GM12878 (cell line): Measurements from ENCODE around the gene SLC25A52. TPM values are rescaled to one million over a fixed set of nuclear protein-coding genes. Genes with fewer than 3 reads are reported as not detected.

Source experiments
- ATAC-seq: fragments of 200-7000 bp; cut with Tn5 transposase; 3 replicates; pipeline ENCODE4 v1.9.1; 2020; ENCODE audit warnings: mild to moderate bottlenecking, moderate library complexity
- BruUV-seq: library from RNA; stranded (reverse); fragments of 400-500 nt; replicated peaks from 2 replicates; lab custom pipeline; 2021; lab: Mats Ljungman, UMichigan
- CTCF ChIA-PET: fragments of 300-600 bp; sonication (Branson Sonifier 250); formaldehyde crosslinking; extraction: SDS; loops from one replicate; lab custom pipeline; 2021; ENCODE audit warnings: inconsistent platforms; lab: Yijun Ruan, JAX
- POLR2A ChIA-PET: fragments of 350-600 bp; formaldehyde crosslinking; extraction: SDS; loops from one replicate; lab custom pipeline; 2021; ENCODE audit warnings: inconsistent platforms; lab: Charles Lee
- RAD21 ChIA-PET: fragments of 300-600 bp; sonication (Branson Sonifier 250); formaldehyde crosslinking; loops from one replicate; lab custom pipeline; 2023; ENCODE audit warnings: antibody characterized with exemption; ENCODE audit not compliant: unreplicated experiment; lab: Charles Lee
- SMC1A ChIA-PET: fragments of 300-600 bp; sonication (Branson Sonifier 250); formaldehyde crosslinking; loops from one replicate; lab custom pipeline; 2023; ENCODE audit not compliant: unreplicated experiment, uncharacterized antibody; lab: Charles Lee
- DNase-seq: peaks from one replicate; pipeline ENCODE4 v3.0.0-alpha.2; 2011; ENCODE audit warnings: low read depth, low spot score
- FAIRE-seq: peaks from 3 replicates; lab custom pipeline; 2011; peaks lifted over from hg19 to GRCh38; lab: Jason Lieb, UNC
- H2AFZ ChIP-seq: 2 replicates; pipeline ENCODE4 v1.6.0; 2011; ENCODE audit warnings: low read depth, low read length, control low read depth; ENCODE audit not compliant: control insufficient read depth
- H3K27ac ChIP-seq: 2 replicates; pipeline ENCODE4 v1.5.1; 2011; ENCODE audit warnings: control low read depth; ENCODE audit not compliant: control insufficient read depth, insufficient read depth
- H3K27me3 ChIP-seq, 2 experiments: replicated peaks in 1 of 2; 2 replicates each; pipeline versions ENCODE4 v1.6.0 to v1.6.1; 2011; ENCODE audit warnings: low read length in 1 of 2; ENCODE audit not compliant: control insufficient read depth in 2 of 2, insufficient read depth in 2 of 2
- H3K36me3 ChIP-seq, 2 experiments: 2 replicates each; pipeline ENCODE4 v1.5.1; 2011; ENCODE audit warnings: low read length in 1 of 2; ENCODE audit not compliant: control insufficient read depth in 2 of 2, insufficient read depth in 2 of 2
- H3K4me1 ChIP-seq: 2 replicates; pipeline ENCODE4 v1.6.1; 2011; ENCODE audit warnings: mild to moderate bottlenecking, low read length, moderate library complexity, mixed read lengths; ENCODE audit not compliant: control insufficient read depth, insufficient read depth
- H3K4me2 ChIP-seq: 2 replicates; pipeline ENCODE4 v1.6.0; 2011; ENCODE audit warnings: control low read depth; ENCODE audit not compliant: control insufficient read depth, insufficient read depth
- H3K4me3 ChIP-seq: fragments of 200-600 bp; sonication (generic); 2 replicates; pipeline ENCODE4 v1.5.1; 2016
- H3K79me2 ChIP-seq: 2 replicates; pipeline ENCODE4 v1.6.0; 2011; ENCODE audit warnings: low read length; ENCODE audit not compliant: control insufficient read depth, insufficient read depth
- H3K9ac ChIP-seq: 2 replicates; pipeline ENCODE4 v1.8.0; 2011; ENCODE audit warnings: low read length, control low read depth, mixed read lengths; ENCODE audit not compliant: control insufficient read depth, insufficient read depth
- H3K9me3 ChIP-seq: replicated peaks from 3 replicates; pipeline ENCODE4 v1.5.1; 2011; ENCODE audit warnings: mild to moderate bottlenecking, low read length; ENCODE audit not compliant: control insufficient read depth, insufficient read depth
- H4K20me1 ChIP-seq: 2 replicates; pipeline ENCODE4 v1.6.0; 2011; ENCODE audit not compliant: control insufficient read depth, insufficient read depth
- ATF7 ChIP-seq: fragments of 450-650 bp; IDR thresholded peaks from 2 replicates; pipeline ENCODE4 v1.6.1; 2016; ENCODE audit warnings: low read depth, mild to moderate bottlenecking
- CTCF ChIP-seq, 3 experiments: IDR thresholded peaks in 2 of 3; conservative IDR thresholded peaks in 1 of 3; 2 replicates each; pipeline ENCODE4 v1.5.1; 2011; ENCODE audit warnings: low read depth in 3 of 3, low read length in 3 of 3, mild to moderate bottlenecking in 3 of 3, control low read depth in 2 of 3, moderate library complexity in 2 of 3, inconsistent platforms in 1 of 3, mixed read lengths in 1 of 3; ENCODE audit not compliant: control insufficient read depth in 2 of 3, insufficient read depth in 1 of 3; ENCODE audit errors: extremely low read depth in 1 of 3
- ESRRA ChIP-seq: IDR thresholded peaks from 2 replicates; pipeline ENCODE4 v1.6.1; 2012; ENCODE audit warnings: mild to moderate bottlenecking, low read length, improper control_type of control experiment
- GABPA ChIP-seq: IDR thresholded peaks from 2 replicates; pipeline ENCODE4 v1.6.1; 2014; ENCODE audit warnings: antibody characterized with exemption, low read depth, mild to moderate bottlenecking, inconsistent platforms
- IRF4 ChIP-seq: IDR thresholded peaks from 2 replicates; pipeline ENCODE4 v1.6.1; 2011; ENCODE audit warnings: low read depth, low read length
- JUNB ChIP-seq: IDR thresholded peaks from 2 replicates; pipeline ENCODE4 v1.6.1; 2016; ENCODE audit warnings: antibody characterized with exemption, mild to moderate bottlenecking
- NKRF ChIP-seq: fragments of 450-650 bp; conservative IDR thresholded peaks from 2 replicates; pipeline ENCODE4 v1.6.1; 2017; ENCODE audit warnings: mild to moderate bottlenecking, moderate library complexity
- RELA ChIP-seq: fragments of 450-650 bp; IDR thresholded peaks from 2 replicates; pipeline ENCODE4 v1.8.0; 2014; ENCODE audit warnings: borderline replicate concordance; ENCODE audit not compliant: partially characterized antibody
- REST ChIP-seq: IDR thresholded peaks from 2 replicates; pipeline ENCODE4 v1.6.1; 2012; ENCODE audit warnings: mild to moderate bottlenecking, low read depth, low read length
- SKIL ChIP-seq: fragments of 450-650 bp; IDR thresholded peaks from 2 replicates; pipeline ENCODE4 v1.6.1; 2017; ENCODE audit warnings: mild to moderate bottlenecking, low read depth, inconsistent platforms; ENCODE audit not compliant: poor library complexity, severe bottlenecking
- USF1 ChIP-seq: IDR thresholded peaks from 2 replicates; pipeline ENCODE4 v1.6.1; 2011; ENCODE audit warnings: borderline replicate concordance, low read depth, mild to moderate bottlenecking, moderate library complexity, mixed read lengths, low read length; ENCODE audit not compliant: insufficient read depth; ENCODE audit errors: extremely low read length
- WGBS: methylation state at CpG from one replicate; pipeline ENCODE4 v1.1.6; 2016; ENCODE audit warnings: low lambda C conversion rate; ENCODE audit not compliant: insufficient replicate concordance, insufficient coverage; ENCODE audit errors: missing lambda C conversion rate; 5-methylcytosine and 5-hydroxymethylcytosine counted together
- in situ Hi-C: fragments of 300-500 bp; cut with MboI; formaldehyde crosslinking; loops from 9 replicates; pipeline ENCODE4 v1.14.3; 2018; ENCODE audit warnings: mixed read lengths
- intact Hi-C: fragments of 100-400 bp; cut with micrococcal nuclease; formaldehyde crosslinking; loops from one replicate; pipeline ENCODE4 v1.14.2; 2022; ENCODE audit not compliant: unreplicated experiment
- polyA plus RNA-seq, 11 experiments: library from polyadenylated mRNA; depleted of rRNA in 4 of 11; unstranded in 6 of 11; stranded (reverse) in 5 of 11; fragments of >200 nt; fragmentation: Nextera tagmentation in 4 of 11; fragmentation: Illumina TruSeq in 1 of 11; extraction: Ambion mirVana in 4 of 11; extraction: Trizol in 1 of 11; gene quantifications; 1 replicate in 1 of 11; 2 replicates in 10 of 11; pipeline versions ENCODE4 v1.2.1 to v1.2.3, GENCODE V29; 2011 to 2016; ENCODE audit warnings: inconsistent platforms in 2 of 11, missing spikeins in 2 of 11, low read depth in 1 of 11
- total RNA-seq, 4 experiments: library from RNA; depleted of rRNA in 3 of 4; stranded (reverse); fragments of >200 nt in 3 of 4; fragmentation: Illumina TruSeq in 1 of 4; extraction: Trizol in 1 of 4; gene quantifications; 2 replicates each; pipeline versions ENCODE4 v1.2.1 to v1.2.3, GENCODE V29; 2013 to 2021

The SLC25A52 gene
- total and polyA plus RNA-seq, 10 of the 15 experiments (the other 5 are each of a cell fraction or from before 2014, with no cell fraction given): not detected

- TF ChIP-seq REST (no peak), RELA (no peak), USF1 (no peak), GABPA (no peak)
These were observed 12.0 kb upstream of the SLC25A52 start (continued) for GRCh38 chr18:31772699-31773098.

GRCh38 chr18:31750273-31750672 is 10.4 kb downstream of the SLC25A52 start:
- no peak for FAIRE-seq
- intact Hi-C loops (loop anchor here (10.0 kb wide), 1 partner anchor 905 kb away; no protein-coding TSS in a partner anchor), in situ Hi-C loops (no loop called here)
- H3K79me2 ChIP-seq: no peaks in the 10 kb centered on the region
- ChIA-PET CTCF (interaction anchor here (1.1 to 4.0 kb wide), 2 partner anchors 9 to 70 kb away, joined by 4 to 12 read pairs; no protein-coding TSS in a partner anchor), POLR2A (no interaction called here), SMC1A (interaction anchor here (1.3 kb wide), 1 partner anchor 70 kb away, joined by 3 read pairs; no protein-coding TSS in a partner anchor), RAD21 (no interaction called here)
- no peak overlapping the region for H3K4me3 ChIP-seq
- no peaks in the 10 kb centered on the region for H3K9me3 ChIP-seq
- H2AFZ ChIP-seq: no peak overlapping the region
- no peak overlapping the region for H3K9ac ChIP-seq
- no peaks in the 10 kb centered on the region for H3K4me1 ChIP-seq
- H3K4me2 ChIP-seq: no peak overlapping the region
- H3K27me3 ChIP-seq: no peaks in the 10 kb centered on the region
- no peaks in the 10 kb centered on the region for H4K20me1 ChIP-seq
- WGBS: 74% methylated on average over 3 of the region's 3 CpGs
- no peaks in the 10 kb centered on the region for H3K36me3 ChIP-seq
- no peak overlapping the region for H3K27ac ChIP-seq
- ATAC-seq: no peak
- BruUV-seq: no TSS peak
- no peak for DNase-seq
- no peak for TF ChIP-seq CTCF (IDR thresholded peaks at IDR 0.05 in 2 of 3, conservative IDR thresholded peaks at IDR 0.05 in 1 of 3; ENCODE audit: control insufficient read depth in 2 of 3, extremely low read depth in 1 of 3, insufficient read depth in 1 of 3, low read depth in 3 of 3, low read length in 3 of 3)
- TF ChIP-seq SKIL: no peak
- no peak for TF ChIP-seq IRF4
- no peak for TF ChIP-seq JUNB
- TF ChIP-seq ATF7: no peak
- TF ChIP-seq NKRF: no peak
- no peak for TF ChIP-seq ESRRA
